ENCODE measurements around the gene DCAF8. TPM values are rescaled to one million over a fixed set of nuclear protein-coding genes. Genes with fewer than 3 reads are reported as not detected.
A peak's percentile ranks its signal among the peaks of the same experiment; 100 is the strongest.

Gene DCAF8
- total RNA-seq, 2 donors from 2014 or later = 185 to 238 TPM

- no peaks in the 10 kb centered on the region for H3K9me3 ChIP-seq (ENCODE audit: control insufficient read depth, low read length)
- Mint-ChIP-seq H3K9me3 (no peaks in the 10 kb centered on the region), H3K4me1 (peaks cover 6% of the 10 kb centered on the region), H3K4me3 (no peak overlapping the region), H3K36me3 (ENCODE audit: low read depth) (peaks cover 82% of the 10 kb centered on the region), H3K27me3 (ENCODE audit: insufficient read depth) (no peaks in the 10 kb centered on the region), H3K27ac (peak overlapping the region; percentile 23)
- peak; percentile 71 for TF ChIP-seq CTCF (conservative IDR thresholded peaks at IDR 0.05)
- WGBS, 2 experiments (ENCODE audit: insufficient coverage in 1 of 2, insufficient read length in 1 of 2) = 76 to 84% methylated on average over 3 to 4 of the region's 4 CpGs
- H3K9ac ChIP-seq (ENCODE audit: extremely low read depth, low read length, poor library complexity, severe bottlenecking) = no peak overlapping the region
- H3K27ac ChIP-seq (ENCODE audit: low read depth, low read length) = peak overlapping the region; percentile 47
- peaks cover 96% of the 10 kb centered on the region for H3K36me3 ChIP-seq (ENCODE audit: control insufficient read depth, insufficient read depth, low read length)
- peak; percentile 82 for DNase-seq
- no peak overlapping the region for H3K4me3 ChIP-seq (ENCODE audit: low read length)
- H3K27me3 ChIP-seq (ENCODE audit: control insufficient read depth, insufficient read depth, low read length, poor library complexity, severe bottlenecking) = no peaks in the 10 kb centered on the region
- no peaks in the 10 kb centered on the region for H3K4me1 ChIP-seq (ENCODE audit: control insufficient read depth, insufficient read depth, low read length)
Measured at GRCh38 chr1:160219062-160219929, 43.1 kb downstream of the DCAF8 start.

- H3K27me3 Mint-ChIP-seq (ENCODE audit: insufficient read depth) = no peaks in the 10 kb centered on the region
- H3K4me3 Mint-ChIP-seq = no peak overlapping the region
- H3K9ac ChIP-seq (ENCODE audit: extremely low read depth, low read length, poor library complexity, severe bottlenecking) = no peak overlapping the region
- H3K4me1 Mint-ChIP-seq = peaks cover 14% of the 10 kb centered on the region
- H3K9me3 ChIP-seq (ENCODE audit: control insufficient read depth, low read length) = no peaks in the 10 kb centered on the region
- H3K36me3 ChIP-seq (ENCODE audit: control insufficient read depth, insufficient read depth, low read length) = peaks cover 96% of the 10 kb centered on the region
- DNase-seq = no peak
- H3K27me3 ChIP-seq (ENCODE audit: control insufficient read depth, insufficient read depth, low read length, poor library complexity, severe bottlenecking) = no peaks in the 10 kb centered on the region
- whole genome bisulfite sequencing, 2 experiments (ENCODE audit: insufficient coverage in 1 of 2, insufficient read length in 1 of 2) = 85 to 93% methylated on average over 4 to 10 of the region's 10 CpGs
- no peak overlapping the region for H3K4me3 ChIP-seq (ENCODE audit: low read length)
- peaks cover under 1% of the 10 kb centered on the region for H3K4me1 ChIP-seq (ENCODE audit: control insufficient read depth, insufficient read depth, low read length)
- H3K27ac ChIP-seq (ENCODE audit: low read depth, low read length) = no peak overlapping the region
- H3K36me3 Mint-ChIP-seq (ENCODE audit: low read depth) = peaks cover 78% of the 10 kb centered on the region
- H3K27ac Mint-ChIP-seq = no peak overlapping the region
- TF ChIP-seq CTCF (conservative IDR thresholded peaks at IDR 0.05) = no peak
- H3K9me3 Mint-ChIP-seq = no peaks in the 10 kb centered on the region
Measured at GRCh38 chr1:160217481-160218051, 44.8 kb downstream of the DCAF8 start.

- H3K27me3 ChIP-seq (ENCODE audit: control insufficient read depth, insufficient read depth, low read length, poor library complexity, severe bottlenecking) = no peaks in the 10 kb centered on the region
- TF ChIP-seq CTCF (conservative IDR thresholded peaks at IDR 0.05) = no peak
- H3K9me3 ChIP-seq (ENCODE audit: control insufficient read depth, low read length) = no peaks in the 10 kb centered on the region
- H3K4me1 ChIP-seq (ENCODE audit: control insufficient read depth, insufficient read depth, low read length) = peaks cover 7% of the 10 kb centered on the region
- Mint-ChIP-seq H3K36me3 (ENCODE audit: low read depth) (peaks cover 77% of the 10 kb centered on the region), H3K27me3 (ENCODE audit: insufficient read depth) (no peaks in the 10 kb centered on the region), H3K9me3 (no peaks in the 10 kb centered on the region), H3K4me1 (peaks cover 26% of the 10 kb centered on the region), H3K27ac (no peak overlapping the region), H3K4me3 (no peak overlapping the region)
- H3K36me3 ChIP-seq (ENCODE audit: control insufficient read depth, insufficient read depth, low read length) = peaks cover 94% of the 10 kb centered on the region
- no peak for DNase-seq
- no peak overlapping the region for H3K27ac ChIP-seq (ENCODE audit: low read depth, low read length)
- no peak overlapping the region for H3K4me3 ChIP-seq (ENCODE audit: low read length)
- no peak overlapping the region for H3K9ac ChIP-seq (ENCODE audit: extremely low read depth, low read length, poor library complexity, severe bottlenecking)
Measured at GRCh38 chr1:160216301-160216700, 46.0 kb downstream of the DCAF8 start.
